ENCODE results near the gene CHEK1. TPM values are rescaled to one million over a fixed set of nuclear protein-coding genes. Genes with fewer than 3 reads are reported as not detected.
A peak's percentile ranks its signal among the peaks of the same experiment; 100 is the strongest.
"Not testable (repeated sequence)": the region's sequence is repeated elsewhere in the genome, so short reads cannot be mapped to it uniquely, and the experiment has no call there.

CHEK1 gene
- total RNA-seq (2011; cell fraction: chromatin; rRNA removed; ENCODE audit: low replicate concordance) = 48.7 and 145 TPM in 2 replicates
- 27.3 and 34.2 TPM in 2 replicates for total RNA-seq (2011; cell fraction: nucleolus; rRNA removed)
- total RNA-seq (2011; cell fraction: nucleoplasm; rRNA removed) = 59.7 and 90.7 TPM in 2 replicates
- 62.6 and 71.9 TPM in 2 replicates for total RNA-seq (2014; rRNA removed)
- total RNA-seq (2014; rRNA removed; fragmentation: Illumina TruSeq; extraction: Trizol) = 103 and 115 TPM in 2 replicates
- 87.5 and 88.8 TPM in 2 replicates for total RNA-seq (2015; rRNA removed; fragmentation: Illumina TruSeq; extraction: Trizol)
- total RNA-seq (2021) = 92.8 and 94.0 TPM in 2 replicates
- 58.7 and 108 TPM in 2 replicates for polyA plus RNA-seq (2011; rRNA removed)
- polyA plus RNA-seq (2011; cell fraction: cytosol; rRNA removed) = 26.0 and 32.8 TPM in 2 replicates
- 29.3 and 30.2 TPM in 2 replicates for polyA plus RNA-seq (2011; cell fraction: nucleus; rRNA removed)
- polyA plus RNA-seq (2012) = 65.7 and 70.1 TPM in 2 replicates
- polyA plus RNA-seq (2014; fragmentation: Illumina TruSeq; extraction: Trizol) = 91.4 and 102 TPM in 2 replicates
- 10 to 100 TPM; 63.9 to 70.9 TPM for polyA plus RNA-seq (2014; fragmentation: Nextera tagmentation; extraction: Ambion mirVana)
- polyA plus RNA-seq (2014; rRNA removed) = 68.7 and 74.1 TPM in 2 replicates
- polyA minus RNA-seq (2011; rRNA and poly(A)+ RNA removed) = 67.6 and 79.8 TPM in 2 replicates
- polyA minus RNA-seq (2011; cell fraction: cytosol; rRNA and poly(A)+ RNA removed) = 19.7 and 38.1 TPM in 2 replicates
- polyA minus RNA-seq (2011; cell fraction: nucleus; rRNA and poly(A)+ RNA removed) = 40.3 and 46.8 TPM in 2 replicates
- Bru-seq, nascent RNA = percentile 88 among the genes with signal in this experiment
- percentile 92 among the genes with signal in this experiment for BruChase-seq, experiment 1, labeled RNA remaining after a 2-hour chase
- percentile 92 among the genes with signal in this experiment for BruChase-seq, experiment 2, labeled RNA remaining after a 6-hour chase
- long read RNA-seq, experiment 1, full-length matches to known transcripts = 41 of 87 reads
- long read RNA-seq, experiment 1, partial matches to known transcripts = 20 of 87 reads
- long read RNA-seq, experiment 1, other reads (novel, unspliced or antisense) = 26 of 87 reads
- long read RNA-seq, experiment 2, full-length matches to known transcripts = 9 of 62 reads
- long read RNA-seq, experiment 2, partial matches to known transcripts = 26 of 62 reads
- long read RNA-seq, experiment 2, other reads (novel, unspliced or antisense) = 27 of 62 reads
- long read RNA-seq, experiment 3, full-length matches to known transcripts = 11 of 38 reads
- long read RNA-seq, experiment 3, partial matches to known transcripts = 11 of 38 reads
- long read RNA-seq, experiment 3, other reads (novel, unspliced or antisense) = 16 of 38 reads

DNA sequence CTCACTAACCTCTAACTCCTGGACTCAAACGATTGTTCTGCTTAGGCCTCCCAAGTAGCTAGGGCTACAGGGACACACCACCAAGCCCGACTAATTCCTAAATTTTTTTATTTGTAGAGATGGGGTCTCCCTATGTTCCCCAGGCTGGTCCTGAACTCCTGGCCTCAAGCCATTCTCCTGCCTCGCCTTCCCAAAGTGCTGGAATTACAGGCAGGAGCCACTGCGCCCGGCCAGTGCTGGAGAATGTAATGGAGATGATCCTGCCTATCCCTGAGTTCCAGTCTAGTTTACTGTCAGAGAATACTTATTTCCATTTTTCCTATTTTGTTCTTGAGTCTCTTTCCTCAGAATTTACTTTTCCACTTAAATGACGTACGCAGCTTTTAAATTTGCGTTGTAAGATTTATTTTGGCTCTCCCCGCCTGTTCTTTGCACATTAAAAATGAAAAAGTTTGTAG lies at the start of gene CHEK1:
TSS of gene CHEK1 (plus strand) at position 408 of the 458 bp plus-strand sequence. CDS start 1,606 bp downstream, outside the sequence.
- no peaks in the 10 kb centered on the region for H4K20me1 ChIP-seq (replicated peaks; ENCODE audit: control insufficient read depth, insufficient read depth, low read length)
- H3K9me1 ChIP-seq (ENCODE audit: control insufficient read depth, insufficient read depth, low read length) = no peaks in the 10 kb centered on the region
- peak within 1 kb of the TSS; percentile 93 for H3K27ac ChIP-seq (ENCODE audit: extremely low read depth, low read depth, low read length)
- CTCF ChIA-PET (ENCODE audit: low intra/inter-chr PET ratio) = no interaction called here
- no peak for TF ChIP-seq TRIM24 (IDR thresholded peaks at IDR 0.05)
- TF ChIP-seq TCFL5 (CRISPR knock-in tag; conservative IDR thresholded peaks at IDR 0.05) = no peak
- 0 out of 2 replicates have a peak, but pooled peaks have one; percentile 35 for TF ChIP-seq BACH1 (tag; IDR thresholded peaks at IDR 0.05)
- no peak for TF ChIP-seq E2F3 (CRISPR knock-in tag; IDR thresholded peaks at IDR 0.05)
- TF ChIP-seq HNRNPUL1 (IDR thresholded peaks at IDR 0.05; ENCODE audit: low read length) = no peak
- TF ChIP-seq ZNF121 (CRISPR knock-in tag; conservative IDR thresholded peaks at IDR 0.05) = no peak
- no peaks in the 10 kb centered on the region for H3K9me3 ChIP-seq (replicated peaks; ENCODE audit: control insufficient read depth, insufficient read depth, low read depth, low read length)
- DNase-seq (ENCODE audit: extremely low read depth in 1 of 4, low spot score in 3 of 4) (peak in 1 of 4 experiments; percentile 13), FAIRE-seq (no peak), ATAC-seq (no peak)
- intact Hi-C loops (cut with micrococcal nuclease) = loop anchor here (5.0 kb wide), 4 partner anchors 32 to 248 kb away; partner anchors contain the start of gene STT3A
- peak within 1 kb of the TSS; percentile 94 for H2AFZ ChIP-seq (ENCODE audit: low read depth, low read length)
- no TSS peak for BruUV-seq (replicated peaks)
- WGBS (ENCODE audit: insufficient coverage, low coverage, missing lambda C conversion rate) = 39% methylated on average over 9 of the region's 9 CpGs
- H3K9ac ChIP-seq (ENCODE audit: insufficient read depth in 1 of 2, low read depth in 2 of 2, low read length in 2 of 2) = peak within 1 kb of the TSS; percentile 93 to 96
- H3K79me2 ChIP-seq (ENCODE audit: control insufficient read depth, insufficient read depth, low read length) = peaks cover 45% of the 10 kb centered on the region
- H3K4me1 ChIP-seq (replicated peaks in 1 of 2; ENCODE audit: control insufficient read depth in 2 of 2, insufficient read depth in 2 of 2, low read length in 2 of 2) = peaks cover 9 to 10% of the 10 kb centered on the region in 2 experiments
- in situ Hi-C loops (cut with MboI) = no loop called here
- peak within 1 kb of the TSS; percentile 80 for H3K4me3 ChIP-seq
- H3K36me3 ChIP-seq (ENCODE audit: control insufficient read depth, insufficient read depth, low read length) = peaks cover 62% of the 10 kb centered on the region
- POLR2A ChIA-PET = interaction anchor here (0.7 to 3.6 kb wide), 9 partner anchors 8 to 537 kb away, joined by 4 to 13 read pairs (median 6); partner anchors contain the start of genes EI24 and STT3A
- no peaks in the 10 kb centered on the region for H3K27me3 ChIP-seq (ENCODE audit: control insufficient read depth in 2 of 2, insufficient read depth in 2 of 2, low read length in 2 of 2)
- peak within 1 kb of the TSS; percentile 98 for H3K4me2 ChIP-seq (ENCODE audit: insufficient read depth, low read length)

DNA sequence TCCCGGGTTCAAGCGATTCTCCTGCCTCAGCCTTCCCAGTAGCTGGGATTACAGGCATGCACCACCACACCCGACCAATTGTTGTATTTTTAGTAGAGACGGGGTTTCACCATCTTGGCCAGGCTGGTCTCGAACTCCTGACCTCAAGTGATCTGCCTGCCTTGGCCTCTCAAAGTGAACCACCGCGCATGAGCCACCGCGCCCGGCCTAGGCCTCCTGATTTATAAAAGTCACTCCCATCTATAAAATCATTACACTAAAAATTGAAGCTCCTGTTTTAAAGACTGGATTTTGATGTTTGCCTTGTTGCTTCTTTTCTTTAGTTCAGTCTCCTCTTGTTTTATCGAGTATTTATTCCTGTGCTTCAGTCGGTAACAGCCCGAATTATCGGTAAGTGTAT lies 47.8 kb upstream of the CHEK1 start:
- FAIRE-seq; BruUV-seq (replicated peaks); in situ Hi-C loops (cut with MboI); intact Hi-C loops (cut with micrococcal nuclease); H3K27me3 ChIP-seq (ENCODE audit: control insufficient read depth in 2 of 2, insufficient read depth in 2 of 2, low read length in 2 of 2); ATAC-seq; H3K9ac ChIP-seq (ENCODE audit: insufficient read depth in 1 of 2, low read depth in 2 of 2, low read length in 2 of 2); H2AFZ ChIP-seq (ENCODE audit: low read depth, low read length); POLR2A ChIA-PET; H3K4me2 ChIP-seq (ENCODE audit: insufficient read depth, low read length); DNase-seq (ENCODE audit: extremely low read depth in 1 of 4, low spot score in 3 of 4); H3K27ac ChIP-seq (ENCODE audit: extremely low read depth, low read depth, low read length); CTCF ChIA-PET (ENCODE audit: low intra/inter-chr PET ratio); H3K9me1 ChIP-seq (ENCODE audit: control insufficient read depth, insufficient read depth, low read length); H3K79me2 ChIP-seq (ENCODE audit: control insufficient read depth, insufficient read depth, low read length); H3K9me3 ChIP-seq (replicated peaks; ENCODE audit: control insufficient read depth, insufficient read depth, low read depth, low read length); H4K20me1 ChIP-seq (replicated peaks; ENCODE audit: control insufficient read depth, insufficient read depth, low read length); H3K4me3 ChIP-seq; H3K4me1 ChIP-seq (replicated peaks in 1 of 2; ENCODE audit: control insufficient read depth in 2 of 2, insufficient read depth in 2 of 2, low read length in 2 of 2): not testable (repeated sequence)
- WGBS (ENCODE audit: insufficient coverage, low coverage, missing lambda C conversion rate) = 94% methylated on average over 13 of the region's 14 CpGs
- peaks cover 94% of the 10 kb centered on the region for H3K36me3 ChIP-seq (ENCODE audit: control insufficient read depth, insufficient read depth, low read length)
